Measurements from ENCODE around the gene CHID1.

Gene CHID1

DNA sequence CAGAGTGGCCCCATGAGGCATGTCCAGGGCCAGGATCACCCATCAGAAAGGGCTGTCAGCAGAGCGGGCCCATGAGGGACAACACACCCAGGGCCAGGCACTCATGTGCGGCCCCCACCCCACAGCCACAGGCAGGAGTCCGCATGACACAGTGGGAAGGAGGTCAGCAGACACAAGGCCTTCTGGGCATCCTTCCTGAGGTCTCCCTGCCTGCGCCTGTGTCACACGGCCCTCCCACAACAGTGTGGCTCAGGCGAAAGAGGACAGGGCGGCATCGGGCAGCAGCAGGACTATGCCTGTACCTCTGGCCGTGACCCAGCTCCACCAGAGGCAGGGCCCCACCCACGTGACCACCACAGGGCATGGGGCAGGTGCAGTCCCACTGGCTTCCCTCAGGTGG is 27.1 kb downstream of the CHID1 start:
- DNase-seq: no peak

- no peak for DNase-seq
Measured at GRCh38 chr11:882596-882995, 28.0 kb downstream of the CHID1 start.

DNA sequence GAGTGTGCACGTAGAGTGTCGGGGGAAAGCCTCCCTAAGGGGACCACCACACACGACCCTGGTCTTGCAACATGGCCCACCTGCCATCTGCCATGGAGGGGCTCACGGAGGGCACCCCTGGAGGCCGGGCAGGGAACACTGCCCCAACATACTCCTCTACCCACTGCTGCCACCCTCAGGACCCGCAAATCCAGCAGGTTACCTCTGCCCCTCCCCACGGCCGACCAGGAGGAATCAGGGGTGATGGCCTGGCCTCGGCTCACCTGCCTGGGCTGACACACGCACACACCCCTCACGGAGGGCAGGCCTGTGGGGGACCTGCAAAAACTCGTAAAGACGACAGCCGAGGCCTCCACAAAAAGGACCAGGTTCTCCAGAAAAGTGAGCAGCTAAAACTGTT is 30.2 kb downstream of the CHID1 start:
- no peak for DNase-seq

DNA sequence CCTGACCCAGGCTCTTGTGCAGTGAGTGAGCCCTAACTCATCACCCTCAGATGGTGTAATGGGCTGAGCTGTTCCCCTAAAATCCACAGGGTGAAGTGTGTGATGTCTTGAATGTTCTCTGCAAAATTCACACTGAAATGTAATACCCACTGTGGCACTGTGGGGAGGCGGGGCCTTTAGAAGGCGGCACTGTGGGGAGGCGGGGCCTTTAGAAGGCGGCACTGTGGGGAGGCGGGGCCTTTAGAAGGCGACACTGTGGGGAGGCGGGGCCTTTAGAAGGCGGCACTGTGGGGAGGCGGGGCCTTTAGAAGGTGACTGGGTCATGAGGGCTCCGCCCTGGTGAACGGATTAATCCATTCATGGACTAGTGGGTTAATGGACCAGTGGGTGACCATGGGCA is 33.0 kb downstream of the CHID1 start:
- DNase-seq: no peak

- DNase-seq: peak; percentile 20
Measured at GRCh38 chr11:876545-876944, 34.1 kb downstream of the CHID1 start.

DNA sequence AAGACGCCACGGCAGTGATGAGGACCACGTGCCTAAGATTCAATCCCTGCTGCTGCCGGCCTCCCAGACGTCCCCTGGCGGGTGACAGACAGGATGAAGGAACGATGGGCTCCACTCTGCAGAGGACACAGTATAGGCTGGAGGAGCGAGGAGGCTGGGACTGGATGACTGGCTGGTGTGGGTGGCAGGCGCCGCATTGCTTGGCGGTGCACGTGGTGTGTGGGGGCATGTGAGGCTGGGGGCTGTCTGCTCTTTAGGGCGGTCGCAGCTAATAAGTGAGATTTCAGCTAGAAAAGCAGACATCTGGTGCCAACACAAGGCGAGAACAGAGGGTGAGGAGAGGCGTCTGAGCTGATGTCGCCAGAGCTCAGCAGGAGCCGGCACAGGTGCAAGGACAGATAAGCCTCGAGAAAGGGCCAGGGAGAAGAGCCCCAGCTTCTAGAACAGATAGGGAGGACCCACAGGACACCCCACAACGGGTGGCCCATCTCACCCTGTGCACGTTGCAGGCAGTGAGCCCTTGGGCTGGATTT is 34.8 kb downstream of the CHID1 start:
- DNase-seq: no peak

- DNase-seq: no peak
Measured at GRCh38 chr11:875203-875602, 35.4 kb downstream of the CHID1 start.

DNA sequence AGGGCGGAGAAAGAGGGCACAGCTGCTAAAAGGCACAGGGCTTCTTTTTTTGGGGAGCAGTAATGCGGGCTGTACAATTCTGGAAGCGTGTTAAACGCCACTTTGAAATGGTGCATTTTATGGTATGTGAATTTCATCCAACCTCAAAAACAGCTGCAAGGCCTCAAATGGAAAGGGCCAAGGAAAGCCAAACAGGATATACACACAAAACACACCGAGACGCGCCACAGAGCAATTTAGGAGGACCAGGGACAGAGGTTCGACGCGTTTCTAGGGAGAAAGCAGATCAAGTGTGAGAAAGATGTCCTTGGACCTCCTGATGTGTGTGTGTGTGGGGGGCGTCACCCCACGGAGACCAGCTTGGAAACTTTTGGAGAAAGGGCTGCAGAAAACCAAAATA is 36.9 kb downstream of the CHID1 start:
- no peak for DNase-seq

- no peak for DNase-seq
Measured at GRCh38 chr11:872799-873198, 37.8 kb downstream of the CHID1 start.

DNA sequence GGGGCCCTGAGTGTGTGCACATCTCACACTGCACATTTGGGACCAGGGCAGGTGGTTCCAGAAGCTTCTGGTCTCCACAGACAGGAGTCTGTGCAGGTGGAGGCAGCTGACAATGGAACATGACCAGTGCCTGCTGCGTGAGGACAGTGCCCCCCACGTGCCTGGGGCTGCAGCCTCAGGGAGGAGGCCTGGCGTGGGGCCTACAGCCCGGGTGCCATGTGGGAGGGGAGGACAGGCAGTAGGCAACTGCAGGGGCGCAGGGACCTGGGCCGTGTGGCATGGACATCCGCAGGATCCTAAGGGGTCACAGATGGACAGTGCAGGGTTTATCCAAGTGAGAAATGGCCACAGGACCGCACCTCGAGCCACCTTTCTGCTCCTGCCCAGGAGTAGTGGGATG is 39.1 kb downstream of the CHID1 start:
- DNase-seq: no peak

DNA sequence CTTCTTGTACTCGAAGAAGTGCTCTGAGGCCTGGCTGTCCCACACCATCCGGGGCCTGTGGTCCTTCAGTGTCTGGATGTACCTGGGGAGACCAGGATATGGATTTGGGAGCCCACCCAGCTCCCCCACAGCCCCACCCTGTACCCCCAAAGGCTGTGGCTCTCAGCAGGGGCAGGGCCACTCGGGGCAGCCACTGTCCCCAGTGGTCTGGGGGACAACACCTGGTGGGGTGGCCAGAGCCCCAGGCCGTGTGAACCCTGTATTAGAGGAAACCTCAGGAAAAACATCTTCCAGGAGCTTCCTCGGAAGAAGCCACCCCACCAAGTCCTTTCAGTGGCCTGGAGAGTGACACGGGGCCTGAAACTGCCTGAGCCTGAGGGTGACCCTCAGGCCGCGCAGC is 40.2 kb downstream of the CHID1 start:
- no peak for DNase-seq

DNA sequence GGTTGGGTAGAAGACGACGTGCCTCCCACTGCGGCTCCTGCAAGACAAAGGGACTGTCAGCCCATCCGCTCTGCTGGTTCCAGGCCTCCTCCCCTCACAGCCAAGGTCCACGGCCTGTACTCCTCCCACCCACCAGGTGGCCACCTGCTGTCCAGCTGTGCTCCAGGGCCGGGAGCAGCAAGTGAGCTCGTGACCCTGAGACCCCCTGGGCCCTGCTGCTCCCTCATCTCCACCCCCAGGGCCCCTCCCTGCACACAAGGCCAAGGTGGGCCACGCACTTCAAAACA is 40.5 kb downstream of the CHID1 start:
- DNase-seq: no peak

DNA sequence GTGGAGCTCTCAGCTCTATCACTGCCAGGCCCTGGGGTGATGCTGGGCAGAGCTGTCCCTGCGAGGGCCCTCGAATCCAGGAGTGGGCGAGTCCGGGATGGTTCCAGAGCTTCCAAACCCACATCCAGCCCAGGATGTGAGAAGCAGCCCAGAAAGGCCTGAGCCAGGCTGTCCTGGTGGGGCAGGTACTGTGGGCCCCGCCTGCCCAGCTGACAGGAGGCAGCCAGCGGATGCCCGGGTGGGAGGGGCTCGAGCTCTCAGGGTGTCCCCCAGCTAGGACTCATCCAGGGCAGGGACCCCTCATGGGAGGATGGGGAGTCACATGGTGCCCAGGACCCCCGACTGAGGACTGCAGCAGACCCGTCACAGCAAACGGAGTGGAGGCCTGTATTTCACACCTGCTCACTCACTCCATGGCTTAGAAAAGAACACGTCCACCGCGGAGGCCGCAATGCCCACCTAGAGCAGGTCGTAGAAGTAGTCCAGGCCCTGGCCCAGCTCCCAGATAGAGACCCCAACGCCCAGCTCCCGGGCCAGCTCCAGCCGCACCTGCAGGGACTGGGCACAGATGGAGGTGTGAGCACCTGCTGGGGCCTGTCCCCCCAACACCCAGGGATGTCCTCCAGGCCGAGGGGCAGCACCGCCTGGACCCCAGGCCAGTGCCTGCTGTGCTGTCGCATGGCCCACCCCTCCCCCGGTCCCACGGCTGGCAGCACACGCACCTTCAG is 41.0 kb downstream of the CHID1 start:
- DNase-seq: no peak

DNA sequence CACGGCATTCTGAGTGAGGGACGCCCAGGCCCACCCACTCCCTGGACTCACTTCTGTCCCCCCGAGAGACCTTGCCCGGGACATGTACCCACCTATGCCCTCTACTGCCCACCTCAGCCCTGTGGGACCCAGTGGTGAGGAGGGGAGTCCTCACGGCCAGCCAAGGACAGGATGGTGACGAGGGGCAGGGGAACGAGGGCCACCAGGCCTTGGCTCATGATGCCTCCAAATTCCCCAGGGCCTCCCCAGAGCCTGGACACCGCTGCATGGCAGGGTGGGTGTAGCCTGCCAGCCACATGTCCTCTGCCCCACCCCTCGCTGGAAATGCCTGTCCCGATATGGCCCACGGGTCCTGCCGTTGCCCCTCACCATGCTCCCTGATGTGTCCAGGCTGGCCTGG is 41.8 kb downstream of the CHID1 start:
- no peak for DNase-seq

- no peak for DNase-seq
Measured at GRCh38 chr11:868394-868793, 42.2 kb downstream of the CHID1 start.

- DNase-seq: no peak
Measured at GRCh38 chr11:867856-868358, 42.7 kb downstream of the CHID1 start.

DNA sequence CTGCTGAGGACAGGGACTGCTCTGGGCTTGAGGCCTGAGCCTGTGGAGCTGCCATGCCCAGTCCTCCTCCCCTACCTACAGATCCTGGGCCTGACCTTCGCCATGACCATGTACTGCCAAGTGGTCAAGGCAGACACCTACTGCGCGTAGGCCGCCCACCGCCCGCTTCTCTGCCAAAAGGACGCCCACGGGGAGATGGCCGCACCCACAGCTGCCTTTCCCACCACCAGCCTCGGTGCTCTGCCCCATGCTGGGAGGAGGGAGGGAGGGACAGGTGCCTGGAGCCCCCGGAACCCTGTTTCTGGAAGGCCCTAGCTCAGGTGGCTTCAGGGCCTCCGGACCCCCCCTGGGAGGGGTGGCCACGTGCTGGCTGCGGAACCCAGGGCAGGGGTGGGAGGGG is 44.1 kb downstream of the CHID1 start:
- no peak for DNase-seq

DNA sequence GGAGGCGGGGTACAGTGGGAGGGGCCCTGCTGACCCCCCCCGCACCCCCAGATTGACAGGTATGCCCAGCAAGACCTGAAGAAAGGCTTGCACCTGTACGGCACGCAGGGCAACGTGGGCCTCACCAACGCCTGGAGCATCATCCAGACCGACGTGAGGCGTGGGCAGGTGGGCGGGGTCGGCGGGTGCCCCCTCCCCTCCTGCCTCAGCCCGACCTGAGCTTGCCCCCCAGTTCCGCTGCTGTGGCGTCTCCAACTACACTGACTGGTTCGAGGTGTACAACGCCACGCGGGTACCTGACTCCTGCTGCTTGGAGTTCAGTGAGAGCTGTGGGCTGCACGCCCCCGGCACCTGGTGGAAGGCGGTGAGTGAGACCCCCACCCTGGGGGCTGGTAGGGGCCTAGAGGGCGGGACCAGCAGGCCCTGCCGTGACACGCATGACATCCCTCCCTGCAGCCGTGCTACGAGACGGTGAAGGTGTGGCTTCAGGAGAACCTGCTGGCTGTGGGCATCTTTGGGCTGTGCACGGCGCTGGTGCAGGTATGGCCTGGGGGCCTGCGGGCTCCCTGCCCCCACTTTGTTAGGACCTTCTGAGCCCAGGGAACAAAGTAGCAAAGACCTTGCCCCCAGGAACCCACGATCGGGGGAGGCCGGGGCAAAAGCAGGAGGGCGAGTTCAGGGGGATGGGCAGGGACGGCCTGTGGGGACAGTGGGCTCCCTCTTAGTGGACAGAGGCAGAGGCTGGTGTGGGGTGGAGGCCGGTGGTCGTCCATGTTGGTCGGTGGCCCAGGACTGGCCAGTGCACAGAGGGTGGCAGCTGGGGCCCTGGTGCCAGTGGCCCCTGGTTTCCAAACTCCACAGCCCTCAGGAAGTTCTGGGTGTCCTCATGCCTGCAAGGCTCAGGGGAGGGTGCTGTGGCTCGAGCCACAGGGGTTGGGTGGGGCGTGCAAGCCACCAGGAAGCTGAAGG is 44.9 kb downstream of the CHID1 start:
- DNase-seq: no peak

GRCh38 chr11:864898-865297 is 45.7 kb downstream of the CHID1 start:
- no peak for DNase-seq

- DNase-seq: no peak
Measured at GRCh38 chr11:863910-864827, 46.4 kb downstream of the CHID1 start.

- no peak for DNase-seq
Measured at GRCh38 chr11:863023-863909, 47.3 kb downstream of the CHID1 start.

- DNase-seq: no peak
Measured at GRCh38 chr11:862696-863022, 48.0 kb downstream of the CHID1 start.

All from NCI-H1105 treated with DMSO at 0.1 percent for 48 hours (cell line).